Vagina (tissue), 2 donors: ENCODE results near the gene CENATAC. TPM values are rescaled to one million over a fixed set of nuclear protein-coding genes. Genes with fewer than 3 reads are reported as not detected.
A peak's percentile ranks its signal among the peaks of the same experiment; 100 is the strongest.

Source experiments
- DNase-seq, 2 donors: peaks; one replicate each; pipeline ENCODE4 v3.0.0-alpha.2; 2017; ENCODE audit errors: extremely low spot score in 2 of 2
- H3K27ac ChIP-seq: fragments of 200-600 bp; sonication (generic); one replicate; pipeline ENCODE4 v1.5.1; 2019
- H3K27me3 ChIP-seq: fragments of 200-600 bp; sonication (generic); one replicate; pipeline ENCODE4 v1.5.1; 2019
- H3K36me3 ChIP-seq, 2 donors: fragments of 200-600 bp; sonication (generic); one replicate each; pipeline ENCODE4 v1.5.1; 2017 to 2019
- H3K4me1 ChIP-seq: fragments of 200-600 bp; sonication (generic); one replicate; pipeline ENCODE4 v1.5.1; 2019
- H3K4me3 ChIP-seq, 2 donors: fragments of 200-600 bp; sonication (generic); 1 replicate in 1 of 2; 2 replicates in 1 of 2; pipeline ENCODE4 v1.5.1; 2016 to 2019
- H3K9me3 ChIP-seq: fragments of 200-600 bp; sonication (generic); one replicate; pipeline ENCODE4 v1.5.1; 2019
- POLR2A ChIP-seq, 2 donors: fragments of 450-650 bp; IDR thresholded peaks; one replicate each; pipeline ENCODE4 v1.6.1; 2017; ENCODE audit warnings: antibody characterized with exemption in 2 of 2, mild to moderate bottlenecking in 2 of 2, moderate library complexity in 2 of 2
- POLR2AphosphoS5 ChIP-seq, 2 donors: sonication (generic); formaldehyde crosslinking; IDR thresholded peaks; one replicate each; pipeline ENCODE4 v1.9.0; 2017; ENCODE audit warnings: antibody characterized with exemption in 2 of 2, mild to moderate bottlenecking in 2 of 2, low read depth in 1 of 2; ENCODE audit not compliant: insufficient read depth in 1 of 2
- intact Hi-C: fragments of 100-400 bp; cut with DNase I; formaldehyde crosslinking; loops from one replicate; pipeline ENCODE4 v1.15.1; 2023
- total RNA-seq: library from RNA; depleted of rRNA; stranded (reverse); fragments of >200 nt; gene quantifications from one replicate; pipeline ENCODE4 v1.2.3, GENCODE V29; 2016
- TF ChIP-seq, protein P1 (sequence below), 3 experiments: fragments of 450-650 bp in 2 of 3; fragments of 200-600 bp in 1 of 3; sonication (generic) in 1 of 3; IDR thresholded peaks; one replicate each; pipeline ENCODE4 v1.5.1; 2017 to 2019; ENCODE audit warnings: antibody characterized with exemption in 3 of 3, mild to moderate bottlenecking in 2 of 3, moderate library complexity in 2 of 3

Gene CENATAC
- total RNA-seq, 1 donor from 2014 or later: 49.8 TPM

GRCh38 chr11:118998822-118999221 is 884 bp downstream of the CENATAC start:
- Histone ChIP-seq H3K4me1 (peaks cover 34% of the 10 kb centered on the region), H3K27me3 (no peaks in the 10 kb centered on the region), H3K27ac (peak overlapping the region; percentile 65), H3K4me3 (peak overlapping the region; percentile 86 to 88), H3K36me3 (peaks cover 0 to 27% of the 10 kb centered on the region in 2 donors), H3K9me3 (no peaks in the 10 kb centered on the region)
- intact Hi-C loops: no loop called here
- DNase-seq: no peak
- TF ChIP-seq, protein P1, sequence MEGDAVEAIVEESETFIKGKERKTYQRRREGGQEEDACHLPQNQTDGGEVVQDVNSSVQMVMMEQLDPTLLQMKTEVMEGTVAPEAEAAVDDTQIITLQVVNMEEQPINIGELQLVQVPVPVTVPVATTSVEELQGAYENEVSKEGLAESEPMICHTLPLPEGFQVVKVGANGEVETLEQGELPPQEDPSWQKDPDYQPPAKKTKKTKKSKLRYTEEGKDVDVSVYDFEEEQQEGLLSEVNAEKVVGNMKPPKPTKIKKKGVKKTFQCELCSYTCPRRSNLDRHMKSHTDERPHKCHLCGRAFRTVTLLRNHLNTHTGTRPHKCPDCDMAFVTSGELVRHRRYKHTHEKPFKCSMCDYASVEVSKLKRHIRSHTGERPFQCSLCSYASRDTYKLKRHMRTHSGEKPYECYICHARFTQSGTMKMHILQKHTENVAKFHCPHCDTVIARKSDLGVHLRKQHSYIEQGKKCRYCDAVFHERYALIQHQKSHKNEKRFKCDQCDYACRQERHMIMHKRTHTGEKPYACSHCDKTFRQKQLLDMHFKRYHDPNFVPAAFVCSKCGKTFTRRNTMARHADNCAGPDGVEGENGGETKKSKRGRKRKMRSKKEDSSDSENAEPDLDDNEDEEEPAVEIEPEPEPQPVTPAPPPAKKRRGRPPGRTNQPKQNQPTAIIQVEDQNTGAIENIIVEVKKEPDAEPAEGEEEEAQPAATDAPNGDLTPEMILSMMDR (IDR thresholded peaks at IDR 0.05): no peak
- TF ChIP-seq POLR2A (IDR thresholded peaks at IDR 0.05) (no peak), POLR2AphosphoS5 (IDR thresholded peaks at IDR 0.05; ENCODE audit: insufficient read depth in 1 of 2, low read depth in 1 of 2) (no peak)

DNA sequence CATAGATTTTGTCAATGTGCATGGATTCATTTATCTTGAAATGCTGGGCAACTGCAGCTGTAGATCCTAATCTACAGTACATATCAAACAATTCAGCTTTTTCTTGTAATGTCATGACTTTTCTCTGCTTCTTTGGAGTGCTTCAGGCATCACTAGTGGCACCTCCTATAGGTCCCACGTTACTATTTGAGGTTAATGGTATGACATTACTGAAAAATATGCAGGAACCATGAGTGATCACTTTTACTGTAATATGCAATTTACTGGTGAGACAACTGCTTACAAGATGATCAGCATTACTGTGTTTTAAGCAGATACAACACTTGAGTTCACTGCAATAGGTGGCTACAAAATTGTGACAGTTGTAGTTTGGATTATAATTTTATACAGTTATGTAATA is 3.0 kb downstream of the CENATAC start:
- Histone ChIP-seq H3K4me1 (peaks cover 34% of the 10 kb centered on the region), H3K4me3 (no peak overlapping the region), H3K36me3 (peaks cover 0 to 31% of the 10 kb centered on the region in 2 donors), H3K27ac (no peak overlapping the region), H3K27me3 (no peaks in the 10 kb centered on the region), H3K9me3 (no peaks in the 10 kb centered on the region)
- DNase-seq: no peak
- no peak for TF ChIP-seq POLR2A (IDR thresholded peaks at IDR 0.05)
- TF ChIP-seq, protein P1 (IDR thresholded peaks at IDR 0.05): no peak
- TF ChIP-seq POLR2AphosphoS5 (IDR thresholded peaks at IDR 0.05; ENCODE audit: insufficient read depth in 1 of 2, low read depth in 1 of 2): no peak
- intact Hi-C loops: no loop called here

- TF ChIP-seq, protein P1 (IDR thresholded peaks at IDR 0.05): no peak
- no peak for TF ChIP-seq POLR2A (IDR thresholded peaks at IDR 0.05)
- TF ChIP-seq POLR2AphosphoS5 (IDR thresholded peaks at IDR 0.05; ENCODE audit: insufficient read depth in 1 of 2, low read depth in 1 of 2): no peak
- Histone ChIP-seq H3K9me3 (no peaks in the 10 kb centered on the region), H3K27me3 (no peaks in the 10 kb centered on the region), H3K4me3 (no peak overlapping the region), H3K4me1 (no peaks in the 10 kb centered on the region), H3K27ac (no peak overlapping the region), H3K36me3 (peaks cover 0 to 53% of the 10 kb centered on the region in 2 donors)
- no peak for DNase-seq
- intact Hi-C loops: no loop called here
Measured at GRCh38 chr11:119006656-119007055, 8.7 kb downstream of the CENATAC start.

- Histone ChIP-seq H3K9me3 (no peaks in the 10 kb centered on the region), H3K36me3 (peaks cover 0 to 75% of the 10 kb centered on the region in 2 donors), H3K4me3 (no peak overlapping the region), H3K27ac (no peak overlapping the region), H3K4me1 (peaks cover 15% of the 10 kb centered on the region), H3K27me3 (no peaks in the 10 kb centered on the region)
- intact Hi-C loops: no loop called here
- TF ChIP-seq POLR2A (IDR thresholded peaks at IDR 0.05) (no peak), POLR2AphosphoS5 (IDR thresholded peaks at IDR 0.05; ENCODE audit: insufficient read depth in 1 of 2, low read depth in 1 of 2) (no peak)
- TF ChIP-seq, protein P1 (IDR thresholded peaks at IDR 0.05): no peak
- DNase-seq: no peak
Measured at GRCh38 chr11:119011476-119012053, 13.6 kb downstream of the CENATAC start.

DNA sequence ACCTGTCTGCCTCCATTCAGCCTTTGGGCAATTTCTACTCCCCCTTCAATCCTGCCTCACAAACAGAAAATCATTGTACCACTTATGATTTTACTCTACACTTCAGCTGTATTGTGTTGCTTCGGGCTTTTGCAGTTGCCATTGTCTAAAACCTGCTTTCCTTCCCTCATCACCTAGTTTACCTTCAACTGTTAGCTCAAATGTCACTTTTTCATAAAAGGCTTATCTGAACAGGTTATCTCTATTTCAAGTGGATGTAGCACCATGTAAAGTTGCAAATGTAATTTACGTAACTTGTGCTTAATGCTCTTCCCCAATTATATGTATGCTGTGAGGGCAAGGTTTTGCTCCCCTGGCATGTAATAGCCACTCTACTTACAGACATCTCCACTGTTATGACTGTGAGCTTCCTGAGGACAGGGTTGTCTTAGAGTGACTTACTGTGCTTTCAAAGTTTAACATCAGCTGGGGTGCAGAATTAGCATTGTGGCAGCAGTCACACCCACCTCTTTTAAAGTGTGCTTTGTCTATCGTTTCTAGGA is 14.8 kb downstream of the CENATAC start:
- no peak for TF ChIP-seq POLR2A (IDR thresholded peaks at IDR 0.05)
- TF ChIP-seq POLR2AphosphoS5 (IDR thresholded peaks at IDR 0.05; ENCODE audit: insufficient read depth in 1 of 2, low read depth in 1 of 2): no peak
- TF ChIP-seq, protein P1 (IDR thresholded peaks at IDR 0.05): no peak
- Histone ChIP-seq H3K36me3 (peaks cover 0 to 67% of the 10 kb centered on the region in 2 donors), H3K27ac (no peak overlapping the region), H3K4me3 (no peak overlapping the region), H3K27me3 (no peaks in the 10 kb centered on the region), H3K4me1 (peaks cover 26% of the 10 kb centered on the region), H3K9me3 (no peaks in the 10 kb centered on the region)
- intact Hi-C loops: no loop called here
- no peak for DNase-seq
